Sigmoid colon (tissue), 4 donors: Measurements from ENCODE around the gene HERPUD1.

Source experiments
- EP300 ChIP-seq, 4 donors: sonication (generic); formaldehyde crosslinking; IDR thresholded peaks; one replicate each; pipeline ENCODE4 v1.6.1; 2017; ENCODE audit warnings: antibody characterized with exemption in 4 of 4
- POLR2AphosphoS5 ChIP-seq, 4 donors: sonication (generic); formaldehyde crosslinking; IDR thresholded peaks; one replicate each; pipeline ENCODE4 v1.6.1; 2017; ENCODE audit warnings: antibody characterized with exemption in 4 of 4
- TF ChIP-seq, protein P1 (sequence below), 4 experiments: fragments of 450-650 bp in 3 of 4; fragments of 200-600 bp in 1 of 4; IDR thresholded peaks; one replicate each; pipeline ENCODE4 v1.5.1; 2016 to 2019; ENCODE audit warnings: antibody characterized with exemption in 4 of 4, mild to moderate bottlenecking in 3 of 4, moderate library complexity in 2 of 4

DNA sequence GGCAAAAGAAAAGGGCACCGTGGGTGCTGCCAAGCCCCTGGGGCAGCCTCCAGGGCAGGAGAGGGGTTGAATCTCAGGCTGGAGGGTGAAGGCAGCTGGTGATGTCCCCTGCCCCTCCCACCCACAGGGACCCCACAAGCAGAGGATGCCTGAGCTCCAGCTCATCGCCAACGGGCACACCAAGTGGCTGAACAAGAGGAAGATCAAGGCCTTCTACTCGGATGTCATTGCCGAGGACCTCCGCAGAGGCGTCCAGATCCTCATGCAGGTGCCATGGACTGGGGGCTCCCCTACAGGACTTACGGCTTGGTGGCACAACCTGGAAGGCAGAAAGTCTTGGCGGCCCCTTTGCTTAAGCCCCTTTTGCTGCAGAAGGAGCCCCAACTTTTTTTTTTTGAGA is 45.1 kb upstream of the HERPUD1 start:
- TF ChIP-seq, protein P1, sequence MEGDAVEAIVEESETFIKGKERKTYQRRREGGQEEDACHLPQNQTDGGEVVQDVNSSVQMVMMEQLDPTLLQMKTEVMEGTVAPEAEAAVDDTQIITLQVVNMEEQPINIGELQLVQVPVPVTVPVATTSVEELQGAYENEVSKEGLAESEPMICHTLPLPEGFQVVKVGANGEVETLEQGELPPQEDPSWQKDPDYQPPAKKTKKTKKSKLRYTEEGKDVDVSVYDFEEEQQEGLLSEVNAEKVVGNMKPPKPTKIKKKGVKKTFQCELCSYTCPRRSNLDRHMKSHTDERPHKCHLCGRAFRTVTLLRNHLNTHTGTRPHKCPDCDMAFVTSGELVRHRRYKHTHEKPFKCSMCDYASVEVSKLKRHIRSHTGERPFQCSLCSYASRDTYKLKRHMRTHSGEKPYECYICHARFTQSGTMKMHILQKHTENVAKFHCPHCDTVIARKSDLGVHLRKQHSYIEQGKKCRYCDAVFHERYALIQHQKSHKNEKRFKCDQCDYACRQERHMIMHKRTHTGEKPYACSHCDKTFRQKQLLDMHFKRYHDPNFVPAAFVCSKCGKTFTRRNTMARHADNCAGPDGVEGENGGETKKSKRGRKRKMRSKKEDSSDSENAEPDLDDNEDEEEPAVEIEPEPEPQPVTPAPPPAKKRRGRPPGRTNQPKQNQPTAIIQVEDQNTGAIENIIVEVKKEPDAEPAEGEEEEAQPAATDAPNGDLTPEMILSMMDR (IDR thresholded peaks at IDR 0.05): no peak
- TF ChIP-seq POLR2AphosphoS5 (IDR thresholded peaks at IDR 0.05): no peak
- TF ChIP-seq EP300 (IDR thresholded peaks at IDR 0.05): no peak
